Right atrium auricular region (tissue), 2 donors: ENCODE data around the gene IL23R. TPM values are rescaled to one million over a fixed set of nuclear protein-coding genes. Genes with fewer than 3 reads are reported as not detected.
"Not testable (repeated sequence)": the region's sequence is repeated elsewhere in the genome, so short reads cannot be mapped to it uniquely, and the experiment has no call there.

Experiments
- DNase-seq: peaks from one replicate; pipeline ENCODE4 v3.0.0-alpha.2; 2019; ENCODE audit warnings: low spot score
- H3K27ac ChIP-seq, 2 donors: fragments of 200-600 bp; sonication (generic); 1 replicate in 1 of 2; 2 replicates in 1 of 2; pipeline ENCODE4 v1.5.1; 2016 to 2019
- H3K27me3 ChIP-seq, 2 donors: fragments of 200-600 bp; sonication (generic); one replicate each; pipeline versions ENCODE4 v1.5.1 to v1.6.0; 2017 to 2019
- H3K36me3 ChIP-seq: fragments of 200-600 bp; sonication (generic); one replicate; pipeline ENCODE4 v1.5.1; 2016
- H3K4me1 ChIP-seq, 2 donors: fragments of 200-600 bp; sonication (generic); one replicate each; pipeline versions ENCODE4 v1.5.1 to v1.6.0; 2017 to 2019
- H3K4me3 ChIP-seq, 2 donors: fragments of 200-600 bp; sonication (generic); 1 replicate in 1 of 2; 2 replicates in 1 of 2; pipeline ENCODE4 v1.5.1; 2017 to 2019; ENCODE audit warnings: mild to moderate bottlenecking in 1 of 2, moderate library complexity in 1 of 2
- H3K9me3 ChIP-seq, 2 donors: fragments of 200-600 bp; sonication (generic); one replicate each; pipeline ENCODE4 v1.5.1; 2019
- CTCF ChIP-seq, 2 donors: fragments of 200-600 bp; sonication (generic); IDR thresholded peaks; one replicate each; pipeline ENCODE4 v1.5.1; 2019; ENCODE audit warnings: antibody characterized with exemption in 2 of 2
- total RNA-seq, 2 donors: library from RNA; depleted of rRNA; stranded (reverse); fragments of >200 nt; gene quantifications; one replicate each; pipeline ENCODE4 v1.1.0, GENCODE V29; 2016

The IL23R gene
- total RNA-seq, 2 donors from 2014 or later, result not detected

- Histone ChIP-seq H3K4me1 (peaks cover 0 to 11% of the 10 kb centered on the region in 2 donors), H3K9me3 (no peaks in the 10 kb centered on the region), H3K27me3 (no peaks in the 10 kb centered on the region), H3K36me3 (no peaks in the 10 kb centered on the region), H3K27ac (no peak overlapping the region), H3K4me3 (no peak overlapping the region)
- no peak for TF ChIP-seq CTCF (IDR thresholded peaks at IDR 0.05)
- no peak for DNase-seq
Observed at GRCh38 chr1:67137307-67137753, 28.9 kb upstream of the IL23R start.

GRCh38 chr1:67138813-67139499 is 27.3 kb upstream of the IL23R start:
- no peak for DNase-seq
- Histone ChIP-seq H3K36me3 (no peaks in the 10 kb centered on the region), H3K9me3 (no peaks in the 10 kb centered on the region), H3K27ac (no peak overlapping the region), H3K27me3 (no peaks in the 10 kb centered on the region), H3K4me1 (peaks cover 0 to 11% of the 10 kb centered on the region in 2 donors), H3K4me3 (no peak overlapping the region)
- TF ChIP-seq CTCF (IDR thresholded peaks at IDR 0.05), result no peak

GRCh38 chr1:67140460-67140859 is 25.8 kb upstream of the IL23R start:
- TF ChIP-seq CTCF (IDR thresholded peaks at IDR 0.05), result no peak
- Histone ChIP-seq H3K4me1 (peaks cover 0 to under 1% of the 10 kb centered on the region in 2 donors), H3K27ac (no peak overlapping the region), H3K9me3 (no peaks in the 10 kb centered on the region), H3K27me3 (no peaks in the 10 kb centered on the region), H3K4me3 (no peak overlapping the region), H3K36me3 (no peaks in the 10 kb centered on the region)
- no peak for DNase-seq

- DNase-seq, H3K27ac ChIP-seq, H3K9me3 ChIP-seq, H3K4me3 ChIP-seq, H3K36me3 ChIP-seq, H3K27me3 ChIP-seq, H3K4me1 ChIP-seq: not testable (repeated sequence)
Observed at GRCh38 chr1:67141832-67142231, 24.4 kb upstream of the IL23R start.

DNA sequence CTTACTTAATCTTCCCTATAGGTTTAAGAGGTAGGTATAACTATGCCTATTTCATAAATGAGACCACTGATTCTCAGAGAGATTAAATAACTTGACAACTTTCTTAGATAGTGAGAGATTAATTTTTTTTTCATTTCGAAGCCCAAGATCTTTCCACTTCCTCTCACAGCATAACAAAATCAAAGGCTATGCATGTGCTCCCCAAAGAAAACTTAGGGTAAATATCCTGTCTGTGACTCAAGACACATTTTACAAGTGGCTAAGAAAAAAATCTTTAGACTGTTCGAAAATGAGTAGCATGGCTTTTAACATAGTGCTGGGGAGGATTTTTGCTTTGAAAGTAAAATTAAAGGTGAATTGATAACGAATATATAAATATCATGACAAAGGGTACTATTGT is 23.3 kb upstream of the IL23R start:
- Histone ChIP-seq H3K27ac (no peak overlapping the region), H3K4me3 (no peak overlapping the region), H3K27me3 (no peaks in the 10 kb centered on the region), H3K4me1 (no peaks in the 10 kb centered on the region), H3K36me3 (no peaks in the 10 kb centered on the region), H3K9me3 (no peaks in the 10 kb centered on the region)
- DNase-seq, result no peak
- no peak for TF ChIP-seq CTCF (IDR thresholded peaks at IDR 0.05)

DNA sequence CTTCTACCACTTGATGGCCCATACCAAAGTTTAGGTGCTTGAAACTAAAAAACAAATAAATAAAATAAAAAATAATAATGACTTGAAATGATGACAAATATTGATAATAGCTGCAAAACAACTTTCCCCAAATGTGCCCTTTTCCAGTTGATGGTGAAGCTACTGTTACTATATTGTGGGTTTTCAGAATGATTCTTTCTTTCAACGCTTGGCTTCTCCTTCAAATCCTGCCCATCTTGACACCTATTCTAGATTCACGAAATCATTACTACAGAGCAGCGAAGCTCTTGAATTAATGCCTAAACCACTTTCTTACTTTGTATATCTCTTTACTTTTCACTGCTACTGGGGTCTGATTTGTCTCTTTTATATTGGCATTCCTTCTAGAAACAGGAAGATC is 22.3 kb upstream of the IL23R start:
- Histone ChIP-seq H3K36me3 (no peaks in the 10 kb centered on the region), H3K27me3 (no peaks in the 10 kb centered on the region), H3K9me3 (no peaks in the 10 kb centered on the region), H3K27ac (no peak overlapping the region), H3K4me3 (no peak overlapping the region), H3K4me1 (no peaks in the 10 kb centered on the region)
- no peak for DNase-seq
- TF ChIP-seq CTCF (IDR thresholded peaks at IDR 0.05), result no peak
